GM12878 (cell line): ENCODE results near the gene SLC30A7. TPM values are rescaled to one million over a fixed set of nuclear protein-coding genes. Genes with fewer than 3 reads are reported as not detected.

ENCODE experiments used
- ATAC-seq: fragments of 200-7000 bp; cut with Tn5 transposase; 3 replicates; pipeline ENCODE4 v1.9.1; 2020; ENCODE audit warnings: mild to moderate bottlenecking, moderate library complexity
- BruUV-seq: library from RNA; stranded (reverse); fragments of 400-500 nt; replicated peaks from 2 replicates; lab custom pipeline; 2021; lab: Mats Ljungman, UMichigan
- CTCF ChIA-PET: fragments of 300-600 bp; sonication (Branson Sonifier 250); formaldehyde crosslinking; extraction: SDS; loops from one replicate; lab custom pipeline; 2021; ENCODE audit warnings: inconsistent platforms; lab: Yijun Ruan, JAX
- POLR2A ChIA-PET: fragments of 350-600 bp; formaldehyde crosslinking; extraction: SDS; loops from one replicate; lab custom pipeline; 2021; ENCODE audit warnings: inconsistent platforms; lab: Charles Lee
- RAD21 ChIA-PET: fragments of 300-600 bp; sonication (Branson Sonifier 250); formaldehyde crosslinking; loops from one replicate; lab custom pipeline; 2023; ENCODE audit warnings: antibody characterized with exemption; ENCODE audit not compliant: unreplicated experiment; lab: Charles Lee
- SMC1A ChIA-PET: fragments of 300-600 bp; sonication (Branson Sonifier 250); formaldehyde crosslinking; loops from one replicate; lab custom pipeline; 2023; ENCODE audit not compliant: unreplicated experiment, uncharacterized antibody; lab: Charles Lee
- DNase-seq: peaks from one replicate; pipeline ENCODE4 v3.0.0-alpha.2; 2011; ENCODE audit warnings: low read depth, low spot score
- FAIRE-seq: peaks from 3 replicates; lab custom pipeline; 2011; peaks lifted over from hg19 to GRCh38; lab: Jason Lieb, UNC
- H2AFZ ChIP-seq: 2 replicates; pipeline ENCODE4 v1.6.0; 2011; ENCODE audit warnings: low read depth, low read length, control low read depth; ENCODE audit not compliant: control insufficient read depth
- H3K27ac ChIP-seq: 2 replicates; pipeline ENCODE4 v1.5.1; 2011; ENCODE audit warnings: control low read depth; ENCODE audit not compliant: control insufficient read depth, insufficient read depth
- H3K27me3 ChIP-seq, 2 experiments: replicated peaks in 1 of 2; 2 replicates each; pipeline versions ENCODE4 v1.6.0 to v1.6.1; 2011; ENCODE audit warnings: low read length in 1 of 2; ENCODE audit not compliant: control insufficient read depth in 2 of 2, insufficient read depth in 2 of 2
- H3K36me3 ChIP-seq, 2 experiments: 2 replicates each; pipeline ENCODE4 v1.5.1; 2011; ENCODE audit warnings: low read length in 1 of 2; ENCODE audit not compliant: control insufficient read depth in 2 of 2, insufficient read depth in 2 of 2
- H3K4me1 ChIP-seq: 2 replicates; pipeline ENCODE4 v1.6.1; 2011; ENCODE audit warnings: mild to moderate bottlenecking, low read length, moderate library complexity, mixed read lengths; ENCODE audit not compliant: control insufficient read depth, insufficient read depth
- H3K4me2 ChIP-seq: 2 replicates; pipeline ENCODE4 v1.6.0; 2011; ENCODE audit warnings: control low read depth; ENCODE audit not compliant: control insufficient read depth, insufficient read depth
- H3K4me3 ChIP-seq: fragments of 200-600 bp; sonication (generic); 2 replicates; pipeline ENCODE4 v1.5.1; 2016
- H3K79me2 ChIP-seq: 2 replicates; pipeline ENCODE4 v1.6.0; 2011; ENCODE audit warnings: low read length; ENCODE audit not compliant: control insufficient read depth, insufficient read depth
- H3K9ac ChIP-seq: 2 replicates; pipeline ENCODE4 v1.8.0; 2011; ENCODE audit warnings: low read length, control low read depth, mixed read lengths; ENCODE audit not compliant: control insufficient read depth, insufficient read depth
- H3K9me3 ChIP-seq: replicated peaks from 3 replicates; pipeline ENCODE4 v1.5.1; 2011; ENCODE audit warnings: mild to moderate bottlenecking, low read length; ENCODE audit not compliant: control insufficient read depth, insufficient read depth
- H4K20me1 ChIP-seq: 2 replicates; pipeline ENCODE4 v1.6.0; 2011; ENCODE audit not compliant: control insufficient read depth, insufficient read depth
- ASH2L ChIP-seq: fragments of 300-600, 200-600 bp; sonication (generic); IDR thresholded peaks from 2 replicates; pipeline ENCODE4 v1.6.1; 2017; ENCODE audit warnings: low read depth, mild to moderate bottlenecking, borderline replicate concordance
- BCL3 ChIP-seq: IDR thresholded peaks from 2 replicates; pipeline ENCODE4 v1.6.1; 2011; ENCODE audit warnings: borderline replicate concordance, low read depth, mild to moderate bottlenecking, moderate library complexity, low read length; ENCODE audit not compliant: insufficient read depth, poor library complexity, severe bottlenecking
- BRCA1 ChIP-seq: IDR thresholded peaks from 2 replicates; pipeline ENCODE4 v1.6.1; 2011; ENCODE audit warnings: low read depth, low read length, improper control_type of control experiment
- CEBPB ChIP-seq, 2 experiments: fragments of 150-350 bp in 1 of 2; IDR thresholded peaks; 2 replicates each; pipeline ENCODE4 v1.6.1; 2012 to 2014; ENCODE audit warnings: low read depth in 2 of 2, low read length in 2 of 2, borderline replicate concordance in 1 of 2, inconsistent platforms in 1 of 2
- ETV6 ChIP-seq, 2 experiments: fragments of 450-650 bp in 1 of 2; IDR thresholded peaks in 1 of 2; conservative IDR thresholded peaks in 1 of 2; 2 replicates each; pipeline ENCODE4 v1.6.1; 2014; ENCODE audit warnings: antibody characterized with exemption in 1 of 2, borderline replicate concordance in 1 of 2, low read depth in 1 of 2, mild to moderate bottlenecking in 1 of 2, moderate library complexity in 1 of 2
- FOXM1 ChIP-seq: IDR thresholded peaks from 2 replicates; pipeline ENCODE4 v1.6.1; 2012; ENCODE audit warnings: low read depth, mild to moderate bottlenecking, inconsistent platforms, low read length, moderate library complexity
- KAT2A ChIP-seq: conservative IDR thresholded peaks from 2 replicates; pipeline ENCODE4 v1.6.1; 2011; ENCODE audit warnings: low read depth, low read length; ENCODE audit not compliant: control insufficient read depth
- KLF5 ChIP-seq: fragments of 450-650 bp; IDR thresholded peaks from 2 replicates; pipeline ENCODE4 v1.6.1; 2014; ENCODE audit warnings: mild to moderate bottlenecking; ENCODE audit not compliant: partially characterized antibody
- LARP7 ChIP-seq: fragments of 450-650 bp; IDR thresholded peaks from 2 replicates; pipeline ENCODE4 v1.6.1; 2017; ENCODE audit warnings: mild to moderate bottlenecking
- PKNOX1 ChIP-seq: fragments of 450-650 bp; IDR thresholded peaks from 2 replicates; pipeline ENCODE4 v1.6.1; 2016; ENCODE audit warnings: mild to moderate bottlenecking
- POLR2AphosphoS2 ChIP-seq: IDR thresholded peaks from 2 replicates; pipeline ENCODE4 v1.6.1; 2011; ENCODE audit warnings: low read depth, mild to moderate bottlenecking, low read length, improper control_type of control experiment, moderate library complexity
- RAD51 ChIP-seq: fragments of 450-650 bp; IDR thresholded peaks from 2 replicates; pipeline ENCODE4 v1.6.1; 2016; ENCODE audit warnings: moderate library complexity, mild to moderate bottlenecking, inconsistent platforms
- SP1 ChIP-seq: IDR thresholded peaks from one replicate; pipeline ENCODE4 v1.6.1; 2011; ENCODE audit warnings: low read depth, low read length
- SREBF1 ChIP-seq: IDR thresholded peaks from 2 replicates; pipeline ENCODE4 v1.6.1; 2012; ENCODE audit warnings: mild to moderate bottlenecking, low read length
- TCF12 ChIP-seq: IDR thresholded peaks from 2 replicates; pipeline ENCODE4 v1.6.1; 2011; ENCODE audit warnings: low read depth, mild to moderate bottlenecking, low read length
- WRNIP1 ChIP-seq: IDR thresholded peaks from 2 replicates; pipeline ENCODE4 v1.6.1; 2011; ENCODE audit warnings: low read depth, low read length, improper control_type of control experiment, borderline replicate concordance
- YY1 ChIP-seq: IDR thresholded peaks from 2 replicates; pipeline ENCODE4 v1.6.1; 2011; ENCODE audit warnings: low read depth, mild to moderate bottlenecking, low read length
- WGBS: methylation state at CpG from one replicate; pipeline ENCODE4 v1.1.6; 2016; ENCODE audit warnings: low lambda C conversion rate; ENCODE audit not compliant: insufficient replicate concordance, insufficient coverage; ENCODE audit errors: missing lambda C conversion rate; 5-methylcytosine and 5-hydroxymethylcytosine counted together
- in situ Hi-C: fragments of 300-500 bp; cut with MboI; formaldehyde crosslinking; loops from 9 replicates; pipeline ENCODE4 v1.14.3; 2018; ENCODE audit warnings: mixed read lengths
- intact Hi-C: fragments of 100-400 bp; cut with micrococcal nuclease; formaldehyde crosslinking; loops from one replicate; pipeline ENCODE4 v1.14.2; 2022; ENCODE audit not compliant: unreplicated experiment
- polyA plus RNA-seq, 11 experiments: library from polyadenylated mRNA; depleted of rRNA in 4 of 11; unstranded in 6 of 11; stranded (reverse) in 5 of 11; fragments of >200 nt; fragmentation: Nextera tagmentation in 4 of 11; fragmentation: Illumina TruSeq in 1 of 11; extraction: Ambion mirVana in 4 of 11; extraction: Trizol in 1 of 11; gene quantifications; 1 replicate in 1 of 11; 2 replicates in 10 of 11; pipeline versions ENCODE4 v1.2.1 to v1.2.3, GENCODE V29; 2011 to 2016; ENCODE audit warnings: inconsistent platforms in 2 of 11, missing spikeins in 2 of 11, low read depth in 1 of 11
- total RNA-seq, 4 experiments: library from RNA; depleted of rRNA in 3 of 4; stranded (reverse); fragments of >200 nt in 3 of 4; fragmentation: Illumina TruSeq in 1 of 4; extraction: Trizol in 1 of 4; gene quantifications; 2 replicates each; pipeline versions ENCODE4 v1.2.1 to v1.2.3, GENCODE V29; 2013 to 2021
- TF ChIP-seq, protein P1 (sequence below): IDR thresholded peaks from 2 replicates; pipeline ENCODE4 v1.6.1; 2012; ENCODE audit warnings: low read depth, low read length, improper control_type of control experiment
- TF ChIP-seq, protein P2 (sequence below): IDR thresholded peaks from 2 replicates; pipeline ENCODE4 v1.6.1; 2011; ENCODE audit warnings: mild to moderate bottlenecking, low read depth, low read length, moderate library complexity; ENCODE audit not compliant: insufficient replicate concordance

The SLC30A7 gene
- total and polyA plus RNA-seq, 10 of the 15 experiments (the other 5 are each of a cell fraction or from before 2014, with no cell fraction given) = 4.4 to 23.3 (median 16.9) TPM

GRCh38 chr1:101017448-101017847 lies 121.6 kb downstream of the SLC30A7 start:
- in situ Hi-C loops = no loop called here
- ChIA-PET SMC1A (interaction anchor here (0.6 to 2.1 kb wide), 4 partner anchors 9 to 71 kb away, joined by 3 to 6 read pairs (median 4); no protein-coding TSS in a partner anchor), RAD21 (no interaction called here), POLR2A (no interaction called here), CTCF (interaction anchor here (1.1 to 1.7 kb wide), 2 partner anchors 13 to 421 kb away, joined by 3 read pairs; no protein-coding TSS in a partner anchor)
- Histone ChIP-seq H3K36me3 (0 out of 4 replicates have a peak, but pooled peaks cover 0 to 6% of the 10 kb centered on the region in 2 experiments), H3K4me3 (no peak overlapping the region), H3K4me1 (no peaks in the 10 kb centered on the region), H4K20me1 (no peaks in the 10 kb centered on the region), H2AFZ (no peak overlapping the region), H3K9me3 (no peaks in the 10 kb centered on the region), H3K27me3 (no peaks in the 10 kb centered on the region), H3K4me2 (no peak overlapping the region), H3K27ac (no peak overlapping the region), H3K9ac (no peak overlapping the region), H3K79me2 (no peaks in the 10 kb centered on the region)
- intact Hi-C loops = no loop called here
- no peak for DNase-seq
- WGBS = 100% methylated on average over 1 of the region's 1 CpG
- ATAC-seq = no peak
- no TSS peak for BruUV-seq
- no peak for FAIRE-seq
- TF ChIP-seq CEBPB (IDR thresholded peaks at IDR 0.05; ENCODE audit: borderline replicate concordance in 1 of 2, low read depth in 2 of 2, low read length in 2 of 2) (no peak), KLF5 (no peak), TCF12 (no peak), FOXM1 (no peak), BRCA1 (no peak), LARP7 (no peak), BCL3 (no peak), YY1 (no peak), RAD51 (no peak), KAT2A (no peak), ETV6 (conservative IDR thresholded peaks at IDR 0.05 in 1 of 2, IDR thresholded peaks at IDR 0.05 in 1 of 2; ENCODE audit: borderline replicate concordance in 1 of 2, low read depth in 1 of 2) (no peak), SP1 (no peak), POLR2AphosphoS2 (no peak), SREBF1 (no peak), PKNOX1 (no peak), WRNIP1 (no peak), ASH2L (no peak)
- TF ChIP-seq, protein P1, sequence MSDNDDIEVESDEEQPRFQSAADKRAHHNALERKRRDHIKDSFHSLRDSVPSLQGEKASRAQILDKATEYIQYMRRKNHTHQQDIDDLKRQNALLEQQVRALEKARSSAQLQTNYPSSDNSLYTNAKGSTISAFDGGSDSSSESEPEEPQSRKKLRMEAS = no peak
- TF ChIP-seq, protein P2, sequence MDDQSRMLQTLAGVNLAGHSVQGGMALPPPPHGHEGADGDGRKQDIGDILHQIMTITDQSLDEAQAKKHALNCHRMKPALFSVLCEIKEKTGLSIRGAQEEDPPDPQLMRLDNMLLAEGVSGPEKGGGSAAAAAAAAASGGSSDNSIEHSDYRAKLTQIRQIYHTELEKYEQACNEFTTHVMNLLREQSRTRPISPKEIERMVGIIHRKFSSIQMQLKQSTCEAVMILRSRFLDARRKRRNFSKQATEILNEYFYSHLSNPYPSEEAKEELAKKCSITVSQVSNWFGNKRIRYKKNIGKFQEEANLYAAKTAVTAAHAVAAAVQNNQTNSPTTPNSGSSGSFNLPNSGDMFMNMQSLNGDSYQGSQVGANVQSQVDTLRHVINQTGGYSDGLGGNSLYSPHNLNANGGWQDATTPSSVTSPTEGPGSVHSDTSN = no peak
